Stimulated activated CD4-positive, alpha-beta T cell treated with anti-CD3 and anti-CD28 coated beads, Interleukin-1b, Interleukin-23, amount 100 ng/mL, for 4 hours (primary cell): ENCODE data around the gene LDLRAD4.

Experiments used
- DNase-seq, 2 donors: peaks; one replicate each; pipeline ENCODE4 v3.0.0-alpha.2; 2020; ENCODE audit warnings: low read depth in 2 of 2

LDLRAD4 gene

GRCh38 chr18:13445241-13445897, 226.8 kb downstream of the LDLRAD4 start:
- DNase-seq: no peak

GRCh38 chr18:13446024-13446423, 227.5 kb downstream of the LDLRAD4 start:
- DNase-seq: no peak

GRCh38 chr18:13446610-13447461, 228.3 kb downstream of the LDLRAD4 start:
- no peak for DNase-seq

GRCh38 chr18:13447621-13448334, 229.2 kb downstream of the LDLRAD4 start:
- DNase-seq: no peak

- DNase-seq: no peak
Observed at GRCh38 chr18:13448335-13448795, 229.8 kb downstream of the LDLRAD4 start.

- no peak for DNase-seq
Observed at GRCh38 chr18:13449651-13450050, 231.1 kb downstream of the LDLRAD4 start.

- no peak for DNase-seq
Observed at GRCh38 chr18:13450289-13451212, 232.0 kb downstream of the LDLRAD4 start.

GRCh38 chr18:13451213-13451540, 232.6 kb downstream of the LDLRAD4 start:
- no peak for DNase-seq

GRCh38 chr18:13451661-13452387, 233.3 kb downstream of the LDLRAD4 start:
- no peak for DNase-seq

- no peak for DNase-seq
Observed at GRCh38 chr18:13452388-13452811, 233.8 kb downstream of the LDLRAD4 start.

GRCh38 chr18:13452871-13453680, 234.5 kb downstream of the LDLRAD4 start:
- DNase-seq: no peak

GRCh38 chr18:13453714-13454113, 235.2 kb downstream of the LDLRAD4 start:
- no peak for DNase-seq

GRCh38 chr18:13454363-13455150, 236.0 kb downstream of the LDLRAD4 start:
- no peak for DNase-seq

- no peak for DNase-seq
Observed at GRCh38 chr18:13455471-13455870, 236.9 kb downstream of the LDLRAD4 start.

- no peak for DNase-seq
Observed at GRCh38 chr18:13455960-13456481, 237.5 kb downstream of the LDLRAD4 start.

GRCh38 chr18:13456736-13457271, 238.2 kb downstream of the LDLRAD4 start:
- no peak for DNase-seq

GRCh38 chr18:13457327-13457726, 238.8 kb downstream of the LDLRAD4 start:
- DNase-seq: no peak

GRCh38 chr18:13460946-13461345, 242.4 kb downstream of the LDLRAD4 start:
- no peak for DNase-seq

- DNase-seq: no peak
Observed at GRCh38 chr18:13461469-13461868, 242.9 kb downstream of the LDLRAD4 start.
